ENCODE results near the gene AP2A2. TPM values are rescaled to one million over a fixed set of nuclear protein-coding genes. Genes with fewer than 3 reads are reported as not detected.

AP2A2 gene
- total and polyA plus RNA-seq, 2 of the 4 experiments (the other 2 are of a cell fraction) = 19.9 to 49.0 TPM

DNA sequence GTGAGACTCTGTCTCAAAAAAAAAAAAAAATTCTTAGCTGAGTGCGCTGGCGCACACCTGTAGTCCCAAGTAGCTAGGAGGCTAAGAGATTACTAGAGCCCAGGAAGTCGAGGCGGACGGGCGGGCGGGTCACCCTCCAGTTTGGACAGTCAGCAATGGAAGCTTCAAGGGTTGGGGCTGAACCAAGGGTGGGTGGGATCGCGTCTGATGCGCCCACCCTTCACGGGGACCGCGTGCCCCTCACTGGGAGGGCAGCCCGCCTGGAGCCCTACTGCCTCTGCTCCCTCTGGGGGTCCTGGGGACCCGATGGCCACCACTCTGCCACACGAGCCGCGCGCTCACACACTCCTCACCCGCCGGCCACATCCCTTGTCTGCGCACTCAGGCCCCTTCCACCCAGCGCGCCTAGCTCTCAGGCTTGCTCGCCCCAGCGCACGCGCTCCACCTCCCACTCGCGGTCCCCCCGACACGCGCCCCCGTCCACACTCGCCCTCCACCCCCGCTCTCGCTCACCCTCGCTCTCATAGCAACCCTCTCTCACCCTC is 15.6 kb upstream of the AP2A2 start (continued):
- TF ChIP-seq POLR2A (IDR thresholded peaks at IDR 0.05; ENCODE audit: low read depth, low read length) = no peak

- Histone ChIP-seq H3K4me2 (ENCODE audit: low read depth, low read length) (peak within 1 kb of the TSS; percentile 94), H2AFZ (replicated peaks; ENCODE audit: low read length, poor library complexity) (peak within 1 kb of the TSS; percentile 99), H3K9me3 (ENCODE audit: control insufficient read depth, insufficient read depth, low read length) (no peaks in the 10 kb centered on the region), H3K23ac (ENCODE audit: low read depth, low read length) (peak within 1 kb of the TSS; percentile 38), H2BK15ac (ENCODE audit: low read depth, low read length) (peak within 1 kb of the TSS; percentile 34; the same call in 1 of the 3 replicates), H2AK5ac (ENCODE audit: low read depth, low read length) (peak within 1 kb of the TSS; percentile 75), H2BK5ac (ENCODE audit: low read depth, low read length, poor library complexity, severe bottlenecking) (peak within 1 kb of the TSS; percentile 44), H4K91ac (ENCODE audit: insufficient read depth, low read depth, low read length) (peak within 1 kb of the TSS; percentile 63), H4K20me1 (ENCODE audit: insufficient read depth, low read length) (no peaks in the 10 kb centered on the region; the same call in none of the 2 replicates), H3K56ac (ENCODE audit: extremely low read depth, insufficient read depth, low read length) (peak within 1 kb of the TSS; percentile 65), H3K4me1 (ENCODE audit: control insufficient read depth, insufficient read depth, low read length) (peaks cover 7% of the 10 kb centered on the region; the same call in 1 of the 2 replicates), H3K18ac (ENCODE audit: low read depth, low read length) (peak within 1 kb of the TSS; percentile 7; the same call in 1 of the 2 replicates), H3K14ac (replicated peaks; ENCODE audit: low read depth, low read length) (peak within 1 kb of the TSS; percentile 83), H3K9me1 (ENCODE audit: insufficient read depth, low read length) (0 out of 2 replicates have a peak, but pooled peaks cover 8% of the 10 kb centered on the region), H3K27me3 (ENCODE audit: control insufficient read depth, insufficient read depth, low read length) (no peaks in the 10 kb centered on the region), H4K8ac (ENCODE audit: low read depth in 2 of 2, low read length in 2 of 2) (peak within 1 kb of the TSS; percentile 85 to 99), H3K4me3 (ENCODE audit: insufficient read depth, low read depth, low read length) (peak within 1 kb of the TSS; percentile 74), H4K5ac (ENCODE audit: low read depth, low read length) (peak within 1 kb of the TSS; percentile 83), H3K4ac (ENCODE audit: low read depth, low read length) (peak within 1 kb of the TSS; percentile 90), H3K79me1 (ENCODE audit: low read depth in 1 of 2, low read length in 2 of 2) (peaks cover 9 to 48% of the 10 kb centered on the region in 2 experiments), H2AK9ac (replicated peaks; ENCODE audit: low read depth, low read length, poor library complexity) (peak within 1 kb of the TSS; percentile 96), H2BK120ac (ENCODE audit: low read depth, low read length) (peak within 1 kb of the TSS; percentile 0; the same call in 1 of the 2 replicates), H3K9ac (ENCODE audit: low read depth, low read length) (peak within 1 kb of the TSS; percentile 77), H3K36me3 (ENCODE audit: control insufficient read depth, insufficient read depth, low read length) (no peaks in the 10 kb centered on the region; the same call in 1 of the 2 replicates), H3K27ac (ENCODE audit: insufficient read depth, low read length) (peak within 1 kb of the TSS; percentile 74), H2BK20ac (ENCODE audit: low read depth, low read length) (no peak within 1 kb of the TSS)
- ChIA-PET CTCF (no interaction called here), POLR2A (ENCODE audit: unreplicated experiment) (no interaction called here)
- WGBS, 2 experiments (ENCODE audit: extremely low coverage in 2 of 2, insufficient read length in 1 of 2) = 6% methylated on average over 10 of the region's 59 CpGs; no CpG with 5 or more reads in 1 of the 2 experiments
- dilution Hi-C loops (cut with HindIII; ENCODE audit: low sequenced_read_pairs, unreplicated experiment) = no loop called here
- TF ChIP-seq MXI1 (IDR thresholded peaks at IDR 0.05; ENCODE audit: borderline replicate concordance, low read depth, low read length) (peak; percentile 61; the same call in 1 of the 2 replicates), MAZ (IDR thresholded peaks at IDR 0.05; ENCODE audit: borderline replicate concordance, low read depth, low read length) (no peak), RCOR1 (IDR thresholded peaks at IDR 0.05; ENCODE audit: insufficient replicate concordance, low read length) (no peak), RFX5 (IDR thresholded peaks at IDR 0.05; ENCODE audit: low read depth, low read length) (no peak), CTCF (conservative IDR thresholded peaks at IDR 0.05; ENCODE audit: low read depth, low read length) (no peak)
- peak; percentile 67 for DNase-seq
- BruUV-seq (replicated peaks) = no TSS peak
- intact Hi-C loops (cut with micrococcal nuclease) = no loop called here
- in situ Hi-C loops (cut with MboI; ENCODE audit: low sequenced_read_pairs) = no loop called here
- ATAC-seq (ENCODE audit: low read depth) = peak; percentile 98
These were observed 15.1 kb upstream of the AP2A2 start, which contains the start of gene CHID1 for GRCh38 chr11:910589-911030. CHID1 (minus strand) TSS chr11:910810; CDS start chr11:904816, 5,994 bp downstream.

Measured in IMR-90 (cell line).